ENCODE data around the gene CLCN4.

GRCh38 chrX:10231461-10231860 lies 74.7 kb downstream of the CLCN4 start:
- TF ChIP-seq POLR2A (IDR thresholded peaks at IDR 0.05; ENCODE audit: low read depth, low read length) = no peak
- TF ChIP-seq TAF1 (IDR thresholded peaks at IDR 0.05; ENCODE audit: low read depth, low read length) = no peak
- TF ChIP-seq POLR2AphosphoS5 (IDR thresholded peaks at IDR 0.05; ENCODE audit: low read depth, low read length) = no peak
